GM18520 (cell line): ENCODE data around the gene AFAP1L1.

ENCODE experiments used
- ATAC-seq: cut with Tn5 transposase; IDR thresholded peaks from one replicate; pipeline ENCODE4 v1.9.1; 2021; ENCODE audit not compliant: unreplicated experiment

Gene AFAP1L1

DNA sequence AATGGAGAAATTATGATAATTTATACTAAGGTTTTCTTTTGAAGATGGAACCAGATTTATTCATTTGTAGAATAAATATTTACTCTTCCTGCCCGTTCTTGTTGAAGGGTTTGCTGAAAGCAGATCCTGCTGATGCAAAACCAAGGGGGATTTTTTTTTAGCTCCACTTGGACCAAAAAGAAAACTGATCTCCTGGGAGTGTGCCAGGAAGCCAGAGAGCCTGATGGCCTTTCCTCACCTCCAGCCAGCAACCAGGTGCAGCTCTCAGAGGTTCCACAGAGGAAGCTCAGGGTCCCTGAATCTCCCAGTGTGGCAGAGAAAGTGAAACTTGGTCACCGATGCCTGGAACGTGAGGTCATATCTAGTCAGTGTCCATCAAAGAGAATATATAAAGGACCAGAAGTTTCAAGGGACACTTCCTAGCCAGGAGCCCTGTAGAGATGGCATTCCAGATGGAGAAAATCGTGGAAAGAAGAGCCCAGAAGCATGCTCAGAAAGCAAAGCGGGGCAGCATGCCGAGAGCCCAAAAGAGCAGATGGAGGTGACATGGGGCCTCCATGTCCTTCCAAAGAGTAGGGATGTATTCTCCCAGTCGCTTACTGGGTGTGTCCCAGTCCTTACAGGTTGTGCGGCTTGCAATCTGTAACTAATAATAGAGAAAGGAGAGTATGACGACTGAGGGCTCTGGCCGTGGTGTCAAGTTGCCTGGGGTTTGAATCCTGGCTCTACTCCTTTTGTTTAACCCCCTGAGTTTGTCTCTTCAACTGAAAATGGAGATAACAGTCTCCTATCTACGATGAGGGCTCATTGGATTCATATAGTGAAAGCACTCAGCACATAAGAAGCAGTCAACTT lies 12.2 kb downstream of the AFAP1L1 start:
- no peak for ATAC-seq

DNA sequence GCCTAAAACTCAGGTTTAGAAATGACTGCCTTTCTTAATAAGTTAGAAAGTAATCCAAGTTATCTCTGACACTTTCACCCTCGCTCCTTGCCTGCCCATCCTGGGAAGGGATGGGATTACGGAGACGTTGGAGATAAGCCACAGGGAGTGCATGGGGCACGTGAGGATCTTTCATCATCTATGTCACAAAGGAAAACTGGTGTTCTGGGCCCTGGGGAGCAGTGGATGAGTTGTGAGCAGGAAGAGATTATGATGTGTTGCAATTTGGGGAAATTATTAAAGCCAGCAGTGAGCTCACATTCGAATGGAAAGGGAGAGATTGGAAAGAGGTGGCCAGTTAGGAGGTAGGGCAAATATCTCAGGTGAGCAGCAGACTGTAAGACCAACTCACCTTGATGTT lies 12.8 kb downstream of the AFAP1L1 start:
- no peak for ATAC-seq

DNA sequence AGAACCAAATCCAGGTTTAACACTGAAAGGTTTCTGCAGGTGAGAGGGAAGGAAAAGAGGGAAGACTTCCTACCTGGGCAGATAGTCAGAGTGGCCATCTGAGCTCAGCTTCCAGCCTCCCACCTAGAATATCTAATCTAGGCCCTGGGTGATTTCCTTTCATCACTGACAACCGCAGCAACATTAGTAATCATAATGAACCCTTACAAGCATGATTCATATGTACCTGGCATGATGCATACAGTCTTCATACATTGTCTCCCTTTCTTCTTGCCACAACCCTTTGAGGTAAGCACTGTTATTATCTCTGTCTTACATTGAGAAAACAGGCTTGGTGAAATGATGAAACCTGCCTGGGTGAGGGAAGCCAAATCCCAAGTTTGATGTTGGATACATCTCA lies 13.5 kb downstream of the AFAP1L1 start:
- no peak for ATAC-seq

DNA sequence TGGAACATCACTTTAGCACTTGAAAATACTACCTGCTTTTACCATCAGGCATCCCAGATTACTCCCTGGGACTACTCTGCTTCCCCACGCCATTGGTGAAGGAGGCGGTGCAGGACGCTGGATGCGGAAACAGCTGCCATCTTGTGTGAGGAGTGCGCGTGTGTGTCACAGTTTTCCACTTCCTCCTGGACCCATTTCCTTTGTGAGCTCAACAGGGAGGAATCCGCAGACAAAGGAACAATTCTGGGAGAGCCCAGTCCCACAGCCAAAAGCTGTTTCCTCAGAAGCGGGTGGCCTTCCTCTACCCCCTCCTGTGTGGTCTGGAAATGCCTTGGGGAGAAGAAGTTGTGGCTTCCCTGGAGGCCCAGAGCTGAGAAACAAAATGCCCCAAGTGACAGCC lies 16.8 kb downstream of the AFAP1L1 start:
- no peak for ATAC-seq

DNA sequence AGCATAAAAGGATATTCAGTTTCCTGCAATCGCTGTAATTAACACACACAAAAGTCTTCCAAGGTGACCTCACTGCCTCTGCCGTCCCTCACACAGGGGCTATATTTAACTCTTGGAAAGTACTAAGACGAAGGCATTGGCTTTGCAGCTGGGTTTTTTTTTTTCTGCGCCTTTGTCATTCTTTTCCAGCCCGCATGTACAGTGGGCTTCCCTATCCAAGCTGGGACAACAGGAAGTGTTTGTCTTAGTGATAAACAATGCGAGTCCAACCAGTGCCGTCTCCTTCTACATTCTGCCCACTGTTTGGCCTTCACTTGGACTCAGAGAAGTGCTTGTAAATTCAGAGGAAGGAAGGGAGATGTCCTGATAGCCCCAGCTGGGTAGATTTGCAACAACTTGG lies 17.6 kb downstream of the AFAP1L1 start:
- ATAC-seq: no peak

DNA sequence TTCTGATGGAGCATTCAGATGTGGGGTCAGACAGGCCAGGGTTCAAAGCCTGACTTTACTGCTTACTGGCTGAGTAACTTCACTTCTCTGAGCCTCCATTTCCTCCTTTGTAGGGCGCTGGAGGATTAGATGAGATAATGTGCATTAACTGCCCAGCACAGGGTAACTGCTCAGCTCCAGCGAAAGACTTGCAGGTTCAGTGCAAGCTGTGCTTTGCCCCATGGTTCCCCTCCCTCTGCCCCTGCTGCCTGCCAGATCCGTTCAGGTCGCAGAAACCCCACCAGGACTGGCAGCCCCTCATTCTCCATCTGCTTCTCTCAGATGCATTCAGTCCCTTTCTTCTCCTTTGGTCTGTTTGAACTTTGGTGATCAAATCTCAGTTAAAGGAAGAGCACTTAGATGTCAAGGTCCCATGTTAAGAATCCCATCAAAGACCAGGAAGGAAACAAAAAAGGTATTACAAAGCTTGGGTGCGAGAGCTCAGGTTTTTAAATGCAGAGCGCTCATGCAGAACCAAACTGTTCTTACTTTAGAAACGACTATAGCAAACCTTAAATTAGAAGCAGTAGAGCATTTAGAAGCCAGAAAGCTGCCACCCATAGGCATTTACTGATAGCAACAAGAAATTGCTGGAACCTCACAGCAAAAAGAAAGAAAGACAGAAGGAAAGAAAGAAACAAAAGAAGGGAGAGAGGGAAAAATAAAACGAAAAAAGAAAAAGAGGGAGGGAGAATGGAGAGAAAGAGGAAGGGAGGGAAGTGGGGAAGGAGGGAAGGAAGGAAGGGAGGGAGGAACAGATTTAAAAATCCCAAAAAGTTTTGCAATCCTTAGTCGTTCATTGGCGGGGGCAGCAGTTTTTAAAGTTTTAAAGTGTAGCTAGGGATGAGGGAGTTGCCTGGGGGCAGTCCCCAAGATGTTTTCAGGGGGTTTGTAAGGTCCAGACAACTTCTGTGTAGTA lies 23.5 kb downstream of the AFAP1L1 start:
- no peak for ATAC-seq

DNA sequence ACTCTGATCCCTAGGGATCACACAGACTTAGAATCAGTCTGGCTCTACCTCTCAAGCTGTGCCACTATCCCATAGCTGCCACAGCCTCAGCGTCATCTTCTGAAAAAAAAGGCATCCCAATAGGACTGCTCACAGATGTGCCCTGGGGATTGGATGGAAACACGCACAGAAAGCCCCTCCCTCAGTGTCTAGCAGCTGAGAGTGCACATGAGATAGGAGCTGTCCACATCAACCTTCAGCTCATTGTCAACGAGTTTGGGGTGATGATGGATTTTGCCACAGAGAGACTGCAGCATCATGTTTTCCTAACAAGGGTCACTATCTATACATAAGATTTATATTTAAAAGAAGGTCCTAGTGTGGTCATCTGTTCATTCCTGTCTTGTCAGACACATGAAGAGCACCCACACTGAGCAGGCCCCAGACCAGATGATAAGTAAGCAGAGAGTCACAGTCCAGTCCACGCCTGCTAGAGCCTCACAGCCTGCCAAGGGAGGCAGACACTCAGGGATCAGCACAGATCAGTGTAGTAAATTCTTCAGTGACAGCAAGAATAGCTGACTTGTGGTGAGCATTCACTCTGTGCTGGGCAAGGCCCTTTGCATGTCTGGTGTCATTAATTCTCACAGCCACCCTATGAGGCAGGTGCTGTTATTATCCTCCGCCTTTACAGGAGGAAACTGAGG lies 25.8 kb downstream of the AFAP1L1 start:
- no peak for ATAC-seq

DNA sequence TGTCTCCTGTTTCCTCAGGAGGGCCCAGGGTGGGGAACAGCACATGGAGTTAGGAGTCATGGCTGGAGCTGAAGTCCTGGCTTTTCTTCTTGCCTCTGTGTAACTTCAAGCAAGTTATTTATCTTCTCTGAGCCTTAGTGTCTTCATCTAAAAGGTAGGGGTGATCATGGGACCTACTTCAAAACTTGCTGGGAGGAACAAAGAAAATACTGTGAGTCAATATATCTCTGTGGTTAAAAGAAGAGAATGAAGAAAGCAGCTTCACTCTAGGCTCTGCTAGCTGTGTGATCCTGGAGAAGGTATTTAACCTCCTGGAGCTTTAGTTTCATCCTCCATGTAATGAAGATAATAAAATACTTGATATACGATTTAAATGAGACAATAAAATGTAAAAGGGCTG lies 26.5 kb downstream of the AFAP1L1 start:
- ATAC-seq: no peak

DNA sequence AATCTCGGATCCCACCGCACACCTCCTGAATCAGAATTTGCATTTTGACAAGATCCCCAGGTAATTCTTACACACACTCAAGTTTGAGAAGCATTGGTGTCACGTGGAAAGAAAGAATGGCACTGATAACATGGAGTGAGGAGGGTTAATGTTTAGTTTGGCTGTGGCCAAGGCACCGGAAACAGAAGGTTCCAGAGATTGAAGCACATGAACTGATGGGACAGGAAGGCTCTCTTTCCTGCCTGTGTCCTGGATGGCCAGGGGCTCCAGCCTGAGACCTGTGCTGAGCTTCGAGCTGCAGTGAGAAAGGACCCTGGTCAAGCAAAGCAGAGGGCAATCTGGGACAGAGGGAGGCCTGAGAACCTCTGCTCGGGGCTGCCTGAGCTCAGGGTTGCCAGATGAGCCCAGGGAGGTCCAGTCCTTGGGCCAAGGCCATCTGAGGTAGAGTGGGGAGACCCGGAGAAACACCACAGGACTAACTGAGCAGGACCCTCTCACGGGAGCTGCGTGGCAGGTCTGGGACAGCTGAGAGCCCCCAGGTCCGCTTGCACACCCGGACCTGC lies 27.3 kb downstream of the AFAP1L1 start:
- ATAC-seq: no peak

DNA sequence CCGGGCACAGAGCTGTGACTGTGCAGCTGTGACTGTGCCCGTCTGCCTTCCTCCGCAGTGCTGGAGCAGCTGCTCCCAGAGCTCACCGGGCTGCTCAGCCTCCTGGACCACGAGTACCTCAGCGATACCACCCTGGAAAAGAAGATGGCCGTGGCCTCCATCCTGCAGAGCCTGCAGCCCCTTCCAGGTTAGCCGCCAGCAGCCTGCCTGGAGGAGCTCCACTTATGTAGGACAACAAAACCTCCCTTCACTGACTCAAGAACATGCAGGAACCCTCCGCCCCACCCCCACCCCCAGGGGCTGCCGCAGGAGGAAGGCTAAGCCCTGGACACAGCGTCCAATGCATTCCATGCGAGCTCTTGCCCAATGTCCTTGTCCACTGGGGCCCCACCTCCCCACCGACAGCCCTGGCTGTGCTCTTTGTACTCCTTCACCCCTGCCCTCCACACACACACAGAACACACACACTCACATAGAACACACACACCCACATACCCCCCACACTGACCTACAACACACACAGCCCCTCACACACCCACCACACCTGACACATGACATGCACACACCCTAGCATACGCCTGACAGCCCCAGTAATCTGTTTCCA lies 27.9 kb downstream of the AFAP1L1 start:
- no peak for ATAC-seq

DNA sequence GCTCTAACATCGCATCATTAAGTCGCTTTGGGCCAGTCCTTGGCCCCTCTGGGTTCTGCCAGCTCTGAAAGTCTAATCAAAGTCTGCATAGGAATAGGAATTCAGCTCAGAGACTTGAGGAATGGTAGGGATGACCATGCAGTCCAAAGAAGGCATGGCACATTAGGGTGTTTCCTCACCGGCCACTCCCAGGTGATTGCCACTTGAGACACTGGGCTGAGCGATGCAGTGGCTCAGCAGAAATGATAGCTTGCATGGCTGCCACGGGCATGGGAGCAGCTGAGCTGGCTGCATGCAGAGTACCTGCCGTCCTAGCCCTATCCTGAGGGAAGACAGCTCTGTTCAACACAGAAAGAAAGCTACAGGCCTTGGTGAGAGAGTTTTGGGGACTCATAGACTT lies 28.8 kb downstream of the AFAP1L1 start:
- no peak for ATAC-seq

DNA sequence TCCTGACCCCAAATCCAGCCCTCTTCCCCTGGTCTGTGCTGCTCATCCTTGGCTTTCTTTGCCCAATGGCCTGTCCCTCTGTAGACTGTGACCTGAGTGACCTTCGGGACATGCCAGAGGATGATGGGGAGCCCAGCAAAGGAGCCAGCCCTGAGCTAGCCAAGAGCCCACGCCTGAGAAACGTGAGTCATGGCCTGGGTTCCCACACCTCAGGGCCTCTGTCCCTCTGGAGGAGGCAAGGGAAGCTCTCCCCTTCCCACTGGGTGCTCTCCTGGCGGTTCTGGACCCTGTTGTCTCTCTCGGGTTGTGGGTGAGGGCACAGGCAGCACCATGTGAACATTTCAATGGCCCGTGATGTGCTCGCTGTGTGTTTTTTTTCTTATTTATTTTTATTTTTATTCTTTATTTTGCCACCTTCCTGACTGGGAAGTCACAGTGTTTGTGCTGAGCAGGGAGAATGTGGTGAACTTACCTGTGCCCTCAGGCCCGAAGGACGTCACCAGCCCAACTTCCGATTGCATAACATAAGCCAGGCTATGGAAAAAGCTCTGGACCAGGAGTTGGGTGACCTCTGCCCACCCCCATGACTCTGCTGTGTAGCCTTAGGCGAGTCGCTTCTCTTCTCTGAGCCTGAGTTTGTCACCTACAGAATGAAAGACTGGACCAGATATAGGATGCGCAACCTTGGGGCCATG lies 29.5 kb downstream of the AFAP1L1 start:
- no peak for ATAC-seq

DNA sequence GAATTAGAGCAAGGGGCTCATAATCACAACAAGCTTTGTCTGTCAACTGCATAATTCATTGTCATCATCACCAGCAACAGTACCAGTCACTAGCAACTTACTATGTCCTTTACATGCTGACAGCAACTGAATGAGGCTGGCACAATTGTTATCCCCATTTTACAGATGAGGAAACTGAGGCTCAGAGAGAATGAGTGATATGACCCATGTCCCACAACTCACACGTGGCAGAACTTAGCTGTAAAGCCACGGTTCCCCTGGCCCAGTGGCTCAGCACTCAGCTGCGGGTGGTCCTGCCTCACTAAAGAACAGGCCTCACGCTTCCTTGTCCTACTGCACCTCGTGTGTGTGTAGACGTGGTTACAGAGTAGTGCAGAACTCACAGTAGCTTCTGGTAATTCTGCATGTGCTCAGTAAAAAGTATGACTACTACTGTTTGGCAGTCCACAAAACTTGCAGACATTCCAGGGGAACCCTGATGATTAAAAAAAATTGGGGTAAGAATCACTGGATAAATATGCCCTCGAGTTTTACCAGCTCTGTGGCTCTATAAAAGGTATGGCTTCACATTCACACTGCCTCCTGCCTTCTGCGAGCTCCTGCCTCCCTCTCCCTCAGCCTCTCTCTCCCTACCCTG lies 30.2 kb downstream of the AFAP1L1 start:
- ATAC-seq: no peak

DNA sequence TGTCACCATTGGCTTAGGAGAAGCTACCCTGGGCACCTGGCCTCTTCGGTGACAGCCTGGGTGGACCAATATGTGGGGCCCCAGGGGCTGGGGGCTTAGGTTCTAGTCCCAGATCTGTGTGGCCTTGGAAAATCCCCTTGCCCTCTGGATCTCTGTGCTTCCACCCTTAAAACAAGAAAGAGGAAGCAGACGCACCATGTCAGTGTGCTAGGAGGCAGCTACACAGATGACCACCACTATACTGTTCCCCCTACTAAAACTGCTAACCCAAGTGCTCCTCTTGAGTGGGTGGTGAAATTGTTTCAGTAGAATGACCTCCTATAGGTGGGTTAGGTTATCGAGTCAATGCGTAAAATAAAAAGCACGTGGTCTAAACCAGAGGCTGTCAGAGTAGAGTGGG lies 31.0 kb downstream of the AFAP1L1 start:
- no peak for ATAC-seq

DNA sequence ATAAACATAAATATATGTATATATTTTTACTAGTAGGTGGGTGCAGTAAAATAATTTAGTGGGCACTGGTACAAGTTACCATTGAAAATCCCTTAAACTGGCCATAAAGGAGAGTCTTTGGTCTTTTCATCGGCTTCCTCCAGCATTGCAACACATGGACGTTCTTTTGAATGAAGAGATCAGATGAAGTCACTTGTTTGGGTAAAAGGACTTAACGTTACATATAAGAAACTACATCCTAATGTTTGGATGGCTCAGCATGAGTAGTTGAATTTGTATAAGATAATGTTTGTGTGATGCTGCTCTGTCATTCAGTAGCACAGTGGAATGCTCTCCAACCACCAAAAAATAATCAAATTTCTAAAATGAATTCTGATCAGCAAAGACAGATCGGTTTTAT lies 31.6 kb downstream of the AFAP1L1 start:
- ATAC-seq: no peak

DNA sequence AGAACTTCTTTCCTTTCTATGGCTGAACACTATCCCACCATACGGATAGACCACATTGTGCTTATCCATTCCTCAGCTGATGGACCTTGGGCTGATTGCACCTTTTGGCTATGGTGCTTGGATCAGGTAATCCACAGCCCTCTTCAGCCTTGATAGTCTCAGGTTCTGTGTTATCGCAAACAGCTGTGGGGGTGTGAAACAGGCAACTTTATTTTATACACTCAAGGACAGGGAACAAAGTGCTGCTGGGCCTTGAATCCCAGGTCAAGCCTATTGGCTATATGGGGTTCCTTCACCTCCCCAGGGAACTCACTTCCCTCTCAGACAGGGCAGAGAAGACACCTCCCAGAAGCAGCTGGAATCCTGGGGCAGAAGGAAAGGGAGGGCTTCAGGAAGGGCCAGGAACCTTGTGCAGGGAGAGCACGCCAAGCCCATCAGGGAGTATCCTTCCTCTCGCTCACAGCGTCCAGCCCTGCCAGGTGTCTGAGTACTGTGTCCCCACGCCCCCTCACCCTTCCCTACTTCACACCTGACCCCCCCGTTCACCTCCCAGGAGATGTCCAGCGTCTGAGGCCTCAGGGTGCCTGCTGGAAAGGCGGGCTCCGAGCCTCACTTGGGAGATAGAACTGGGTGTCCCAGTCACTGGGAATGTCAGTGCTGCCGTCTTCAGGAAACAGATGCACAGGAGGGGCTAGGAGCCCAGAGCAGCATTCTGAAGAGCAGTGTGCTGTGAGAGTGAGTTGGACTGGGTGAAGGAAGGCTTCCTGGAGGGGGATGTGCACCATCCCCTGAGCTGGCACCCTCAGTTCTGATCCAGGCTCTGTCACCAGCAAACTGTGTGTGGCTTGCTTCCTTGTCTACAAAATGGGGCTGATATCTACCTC lies 32.8 kb downstream of the AFAP1L1 start:
- ATAC-seq: no peak

DNA sequence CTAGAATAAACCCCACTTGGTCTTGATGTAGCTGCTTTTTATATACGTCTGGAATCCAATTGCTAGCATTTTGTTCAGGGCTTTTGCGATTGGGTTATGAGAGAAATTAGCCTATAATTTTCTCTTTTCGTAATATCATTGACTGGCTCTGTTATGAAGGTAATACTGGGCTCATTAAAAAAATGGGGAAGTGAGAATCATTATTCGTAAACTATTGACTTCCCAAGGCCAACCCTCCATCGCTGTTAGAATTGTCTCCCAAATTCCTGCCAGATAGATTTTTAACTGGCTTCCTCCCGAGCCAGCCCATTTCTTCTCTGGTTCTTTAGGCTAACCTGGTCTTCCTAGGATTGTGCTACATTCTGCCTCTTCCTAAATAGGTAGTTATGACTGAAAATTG lies 37.7 kb downstream of the AFAP1L1 start:
- no peak for ATAC-seq

DNA sequence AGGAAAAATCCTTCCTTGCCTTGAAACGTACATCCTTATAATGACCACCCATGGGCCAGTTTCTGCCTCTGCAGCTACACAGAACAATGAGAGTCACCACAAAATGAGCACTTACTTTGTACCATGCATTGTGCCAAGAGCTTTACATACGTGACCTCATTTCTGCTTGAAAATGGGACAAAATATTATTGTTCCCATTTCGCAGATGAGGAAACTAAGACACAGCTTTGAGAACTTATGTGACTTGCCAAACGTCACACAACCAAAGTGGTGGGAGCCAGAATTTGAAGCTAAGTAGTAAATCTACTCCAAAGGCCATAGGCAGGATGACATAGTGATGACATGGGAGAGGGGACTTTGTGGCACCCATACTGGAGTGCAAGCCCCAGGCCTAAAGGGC lies 38.8 kb downstream of the AFAP1L1 start:
- no peak for ATAC-seq
